Suprapubic skin (tissue), 3 donors: ENCODE measurements around the gene RAB31.

Experiments
- CTCF ChIP-seq, 2 donors: fragments of 200-600 bp in 1 of 2; fragments of 450-650 bp in 1 of 2; sonication (generic) in 1 of 2; IDR thresholded peaks; one replicate each; pipeline ENCODE4 v1.5.1; 2016 to 2019; ENCODE audit warnings: antibody characterized with exemption in 2 of 2, mild to moderate bottlenecking in 1 of 2, moderate library complexity in 1 of 2
- POLR2A ChIP-seq, 2 donors: fragments of 450-650 bp; IDR thresholded peaks; one replicate each; pipeline ENCODE4 v1.6.1; 2017; ENCODE audit warnings: antibody characterized with exemption in 2 of 2, mild to moderate bottlenecking in 2 of 2, moderate library complexity in 2 of 2

- TF ChIP-seq CTCF (IDR thresholded peaks at IDR 0.05) (no peak), POLR2A (IDR thresholded peaks at IDR 0.05) (no peak)
These were observed 161.8 kb downstream of the RAB31 start for GRCh38 chr18:9869715-9870430.
